Measurements from ENCODE around the gene EVPL. TPM values are rescaled to one million over a fixed set of nuclear protein-coding genes. Genes with fewer than 3 reads are reported as not detected.

The EVPL gene
- total and polyA plus RNA-seq, 2 of the 13 experiments (the other 11 are each of a cell fraction or from before 2014, with no cell fraction given) = 2.1 to 8.2 TPM

GRCh38 chr17:76014100-76014924 lies 12.8 kb downstream of the EVPL start (continued):
- peak; percentile 72; the same call in 1 of the 2 replicates for TF ChIP-seq THRA (CRISPR knock-in tag; IDR thresholded peaks at IDR 0.05; ENCODE audit: borderline replicate concordance)
- TF ChIP-seq RORA (CRISPR knock-in tag; IDR thresholded peaks at IDR 0.05) = no peak
- peak; percentile 31; the same call in 1 of the 2 replicates for TF ChIP-seq MYC (CRISPR knock-in tag; IDR thresholded peaks at IDR 0.05; ENCODE audit: borderline replicate concordance)
- 0 out of 2 replicates have a peak, but pooled peaks have one; percentile 23 for TF ChIP-seq BHLHE40 (IDR thresholded peaks at IDR 0.05; ENCODE audit: low read length)
- TF ChIP-seq IRF9 (CRISPR knock-in tag; IDR thresholded peaks at IDR 0.05; ENCODE audit: borderline replicate concordance) = no peak; the same call in 1 of the 2 replicates
- no peak for TF ChIP-seq TGIF2 (CRISPR knock-in tag; IDR thresholded peaks at IDR 0.05)
- TF ChIP-seq SOX5 (CRISPR knock-in tag; IDR thresholded peaks at IDR 0.05; ENCODE audit: borderline replicate concordance) = 0 out of 2 replicates have a peak, but pooled peaks have one; percentile 16
- TF ChIP-seq HIC2 (CRISPR knock-in tag; IDR thresholded peaks at IDR 0.05; ENCODE audit: low read depth) = 0 out of 2 replicates have a peak, but pooled peaks have one; percentile 11
- TF ChIP-seq ZNF235 (CRISPR knock-in tag; IDR thresholded peaks at IDR 0.05; ENCODE audit: borderline replicate concordance) = peak; percentile 21; the same call in 1 of the 2 replicates
- no peak for TF ChIP-seq ZNF674 (CRISPR knock-in tag; IDR thresholded peaks at IDR 0.05; ENCODE audit: low read depth)
- TF ChIP-seq ZNF614 (CRISPR knock-in tag; IDR thresholded peaks at IDR 0.05; ENCODE audit: borderline replicate concordance) = no peak
- TF ChIP-seq TCF7 (IDR thresholded peaks at IDR 0.05; ENCODE audit: low read depth) = no peak
- no peak for TF ChIP-seq JUN (CRISPR knock-in tag; IDR thresholded peaks at IDR 0.05)
- peak; percentile 86; the same call in 1 of the 2 replicates for TF ChIP-seq MEIS1 (CRISPR knock-in tag; IDR thresholded peaks at IDR 0.05; ENCODE audit: borderline replicate concordance)
- peak; percentile 47; the same call in 1 of the 2 replicates for TF ChIP-seq SP4 (CRISPR knock-in tag; IDR thresholded peaks at IDR 0.05)
- TF ChIP-seq TFAP4 (IDR thresholded peaks at IDR 0.05; ENCODE audit: borderline replicate concordance, low read depth) = 0 out of 2 replicates have a peak, but pooled peaks have one; percentile 25
- peak; percentile 73; the same call in 1 of the 2 replicates for TF ChIP-seq IRF2 (CRISPR knock-in tag; IDR thresholded peaks at IDR 0.05)
- TF ChIP-seq ZNF75D (CRISPR knock-in tag; IDR thresholded peaks at IDR 0.05; ENCODE audit: borderline replicate concordance) = no peak
- peak; percentile 98 for TF ChIP-seq RAD21 (CRISPR knock-in tag; IDR thresholded peaks at IDR 0.05)
- no peak for TF ChIP-seq CEBPG (CRISPR knock-in tag; IDR thresholded peaks at IDR 0.05)
- 0 out of 2 replicates have a peak, but pooled peaks have one; percentile 38 for TF ChIP-seq KDM4B (CRISPR knock-in tag; IDR thresholded peaks at IDR 0.05)
- TF ChIP-seq KDM5B (CRISPR knock-in tag; IDR thresholded peaks at IDR 0.05; ENCODE audit: borderline replicate concordance) = peak; percentile 73; the same call in 1 of the 2 replicates
- TF ChIP-seq FOXC1 (CRISPR knock-in tag; IDR thresholded peaks at IDR 0.05; ENCODE audit: borderline replicate concordance) = peak; percentile 88
- TF ChIP-seq KLF16 (CRISPR knock-in tag; IDR thresholded peaks at IDR 0.05) = 0 out of 4 replicates have a peak, but pooled peaks of 1 of the 2 experiments have one; percentile 52
- peak; percentile 64; the same call in 1 of the 2 replicates for TF ChIP-seq ZNF331 (CRISPR knock-in tag; IDR thresholded peaks at IDR 0.05)

Data from HepG2 (cell line).